ENCODE data around the gene TWIST2. TPM values are rescaled to one million over a fixed set of nuclear protein-coding genes. Genes with fewer than 3 reads are reported as not detected.

Gene TWIST2
- polyA plus RNA-seq, 1 of the 3 experiments (the other 2 are of a cell fraction): 19.5 TPM

GRCh38 chr2:238846378-238846627 is 1.6 kb upstream of the TWIST2 start:
- POLR2A ChIA-PET: no interaction called here
- Histone ChIP-seq H3K27me3 (ENCODE audit: insufficient read depth) (no peaks in the 10 kb centered on the region), H3K4me1 (ENCODE audit: control insufficient read depth in 1 of 2, insufficient read depth in 2 of 2, low read depth in 1 of 2, low read length in 1 of 2) (no peaks in the 10 kb centered on the region; a peak in 1 of 4 replicates), H3K27ac (ENCODE audit: low read depth in 2 of 2, low read length in 1 of 2) (no peak overlapping the region), H3K9ac (no peak overlapping the region), H4K20me1 (ENCODE audit: insufficient read depth) (no peaks in the 10 kb centered on the region), H3K79me2 (ENCODE audit: insufficient read depth) (peaks cover 8% of the 10 kb centered on the region), H3K4me2 (no peak overlapping the region), H3K36me3 (replicated peaks in 1 of 2; ENCODE audit: control insufficient read depth in 1 of 2, insufficient read depth in 2 of 2, low read length in 1 of 2) (no peaks in the 10 kb centered on the region), H3K4me3 (ENCODE audit: low read depth in 2 of 2, low read length in 1 of 2) (no peak overlapping the region), H3K9me3 (no peaks in the 10 kb centered on the region), H2AFZ (ENCODE audit: low read depth) (no peak overlapping the region), H3F3A (replicated peaks; ENCODE audit: insufficient read depth) (peaks cover 6% of the 10 kb centered on the region), H3K9me2 (no peaks in the 10 kb centered on the region)
- no peak for DNase-seq
- 97% methylated on average over 8 of the region's 19 CpGs for WGBS (ENCODE audit: low lambda C conversion rate)
- CTCF ChIA-PET: no interaction called here
- TF ChIP-seq CTCF (IDR thresholded peaks at IDR 0.05) (no peak), GABPA (IDR thresholded peaks at IDR 0.05; ENCODE audit: low read depth) (no peak), ELF1 (IDR thresholded peaks at IDR 0.05) (no peak)

GRCh38 chr2:238846628-238847418 is 1.1 kb upstream of the TWIST2 start:
- Histone ChIP-seq H3K4me1 (ENCODE audit: control insufficient read depth in 1 of 2, insufficient read depth in 2 of 2, low read depth in 1 of 2, low read length in 1 of 2) (no peaks in the 10 kb centered on the region; a peak in 1 of 4 replicates), H3K4me3 (ENCODE audit: low read depth in 2 of 2, low read length in 1 of 2) (peak overlapping the region in 1 of 2 experiments; percentile 65; a peak in 2 of 4 replicates), H3K79me2 (ENCODE audit: insufficient read depth) (peaks cover 8% of the 10 kb centered on the region), H3K27ac (ENCODE audit: low read depth in 2 of 2, low read length in 1 of 2) (no peak overlapping the region), H3F3A (replicated peaks; ENCODE audit: insufficient read depth) (peaks cover 6% of the 10 kb centered on the region), H2AFZ (ENCODE audit: low read depth) (peak overlapping the region; percentile 98; the same call in 1 of the 2 replicates), H3K36me3 (replicated peaks in 1 of 2; ENCODE audit: control insufficient read depth in 1 of 2, insufficient read depth in 2 of 2, low read length in 1 of 2) (no peaks in the 10 kb centered on the region), H3K9me2 (no peaks in the 10 kb centered on the region), H3K9ac (no peak overlapping the region), H4K20me1 (ENCODE audit: insufficient read depth) (no peaks in the 10 kb centered on the region), H3K27me3 (ENCODE audit: insufficient read depth) (no peaks in the 10 kb centered on the region), H3K4me2 (peak overlapping the region; percentile 94; the same call in 1 of the 2 replicates), H3K9me3 (no peaks in the 10 kb centered on the region)
- ChIA-PET CTCF (no interaction called here), POLR2A (no interaction called here)
- WGBS (ENCODE audit: low lambda C conversion rate): 79% methylated on average over 36 of the region's 80 CpGs
- DNase-seq: no peak
- TF ChIP-seq FOXM1 (IDR thresholded peaks at IDR 0.05; ENCODE audit: low read depth) (no peak), MEF2A (IDR thresholded peaks at IDR 0.05; ENCODE audit: borderline replicate concordance, low read depth) (no peak), MAX (IDR thresholded peaks at IDR 0.05; ENCODE audit: low read depth) (no peak), USF1 (IDR thresholded peaks at IDR 0.05; ENCODE audit: borderline replicate concordance, low read depth) (no peak), GABPA (IDR thresholded peaks at IDR 0.05; ENCODE audit: low read depth) (no peak), MXI1 (IDR thresholded peaks at IDR 0.05; ENCODE audit: low read depth, low read length) (no peak), SIN3A (IDR thresholded peaks at IDR 0.05; ENCODE audit: borderline replicate concordance, low read depth, low read length) (no peak), FOSL2 (IDR thresholded peaks at IDR 0.05; ENCODE audit: borderline replicate concordance, low read depth) (no peak), USF2 (IDR thresholded peaks at IDR 0.05; ENCODE audit: borderline replicate concordance, low read depth, low read length) (no peak), SMC3 (IDR thresholded peaks at IDR 0.05; ENCODE audit: low read depth, low read length) (no peak), ZBTB33 (IDR thresholded peaks at IDR 0.05; ENCODE audit: borderline replicate concordance, low read depth) (no peak), EZH2phosphoT487 (IDR thresholded peaks at IDR 0.05; ENCODE audit: borderline replicate concordance, low read depth) (no peak), TCF12 (IDR thresholded peaks at IDR 0.05) (no peak), RFX5 (IDR thresholded peaks at IDR 0.05; ENCODE audit: low read length) (no peak), GATA2 (CRISPR knock-in tag; IDR thresholded peaks at IDR 0.05) (no peak), CHD2 (IDR thresholded peaks at IDR 0.05; ENCODE audit: low read length, partially characterized antibody) (no peak)
